A673 (cell line): ENCODE results near the gene ABCG5. TPM values are rescaled to one million over a fixed set of nuclear protein-coding genes. Genes with fewer than 3 reads are reported as not detected.

ENCODE experiments used
- BruUV-seq: library from RNA; stranded (reverse); fragments of 400-500 nt; replicated peaks from 2 replicates; lab custom pipeline; 2021; lab: Mats Ljungman, UMichigan
- CTCF ChIA-PET: fragments of 300-600 bp; sonication (Branson Sonifier 250); formaldehyde crosslinking; loops from one replicate; lab custom pipeline; 2022; ENCODE audit warnings: antibody characterized with exemption; lab: Charles Lee
- POLR2A ChIA-PET: fragments of 300-600 bp; sonication (Branson Sonifier 250); formaldehyde crosslinking; loops from one replicate; lab custom pipeline; 2022; ENCODE audit warnings: antibody characterized with exemption; ENCODE audit not compliant: low non-redundant PET; lab: Charles Lee
- DNase-seq: peaks from one replicate; pipeline ENCODE4 v3.0.0-alpha.2; 2015; ENCODE audit warnings: low spot score
- H3K27ac ChIP-seq: fragments of 200-600 bp; sonication (generic); 2 replicates; pipeline ENCODE4 v1.5.1; 2016; ENCODE audit warnings: mixed run types, low read depth, mild to moderate bottlenecking, mixed read lengths, antibody characterized with exemption, low read length; ENCODE audit not compliant: poor library complexity, severe bottlenecking
- H3K27me3 ChIP-seq: fragments of 200-600 bp; sonication (generic); replicated peaks from 2 replicates; pipeline ENCODE4 v1.6.1; 2017; ENCODE audit warnings: mixed run types, low read depth, mild to moderate bottlenecking, mixed read lengths, antibody characterized with exemption, low read length; ENCODE audit not compliant: insufficient read depth, poor library complexity
- H3K36me3 ChIP-seq: fragments of 200-600 bp; sonication (generic); 2 replicates; pipeline ENCODE4 v1.6.1; 2016; ENCODE audit warnings: mixed run types, mild to moderate bottlenecking, mixed read lengths, antibody characterized with exemption, low read length; ENCODE audit not compliant: insufficient read depth, poor library complexity, severe bottlenecking
- H3K4me1 ChIP-seq: fragments of 200-600 bp; sonication (generic); 2 replicates; pipeline ENCODE4 v1.6.1; 2017; ENCODE audit warnings: mixed run types, mild to moderate bottlenecking, mixed read lengths, antibody characterized with exemption, low read length; ENCODE audit not compliant: insufficient read depth, poor library complexity, severe bottlenecking
- H3K4me3 ChIP-seq: fragments of 200-600 bp; sonication (generic); 2 replicates; pipeline ENCODE4 v1.5.1; 2016; ENCODE audit warnings: low read depth, mixed run types, mild to moderate bottlenecking, mixed read lengths, low read length; ENCODE audit not compliant: poor library complexity, severe bottlenecking
- H3K9me3 ChIP-seq: fragments of 200-600 bp; sonication (generic); 2 replicates; pipeline ENCODE4 v1.6.1; 2016; ENCODE audit warnings: mixed run types, low read depth, mild to moderate bottlenecking, mixed read lengths, antibody characterized with exemption, low read length; ENCODE audit not compliant: poor library complexity, severe bottlenecking
- CTCF ChIP-seq: fragments of 300-800, 200-600 bp; sonication (generic); conservative IDR thresholded peaks from 2 replicates; pipeline ENCODE4 v1.5.1; 2017; ENCODE audit warnings: low read depth, mild to moderate bottlenecking, antibody characterized with exemption, low read length, moderate library complexity, mixed read lengths
- EZH2 ChIP-seq: fragments of 200-600 bp; sonication (generic); IDR thresholded peaks from 2 replicates; pipeline ENCODE4 v1.6.1; 2017; ENCODE audit warnings: borderline replicate concordance, low read depth, mild to moderate bottlenecking, mixed read lengths, antibody characterized with exemption, low read length; ENCODE audit not compliant: poor library complexity, severe bottlenecking
- intact Hi-C: fragments of 100-400 bp; cut with micrococcal nuclease; formaldehyde crosslinking; loops from one replicate; pipeline ENCODE4 v1.10.0; 2022; ENCODE audit not compliant: unreplicated experiment
- total RNA-seq: library from RNA; stranded (reverse); gene quantifications from 2 replicates; pipeline ENCODE4 v1.2.3, GENCODE V29; 2021

Gene ABCG5
- total RNA-seq, 1 experiment from 2014 or later = not detected

- H3K36me3 ChIP-seq = no peaks in the 10 kb centered on the region
- no peaks in the 10 kb centered on the region for H3K4me1 ChIP-seq
- H3K27ac ChIP-seq = no peak overlapping the region
- CTCF ChIA-PET = no interaction called here
- intact Hi-C loops = no loop called here
- POLR2A ChIA-PET = no interaction called here
- TF ChIP-seq CTCF (no peak), EZH2 (no peak)
- no peak overlapping the region for H3K4me3 ChIP-seq
- no TSS peak for BruUV-seq
- H3K27me3 ChIP-seq = no peaks in the 10 kb centered on the region
- no peaks in the 10 kb centered on the region for H3K9me3 ChIP-seq
- DNase-seq = no peak
These were observed 47.4 kb downstream of the ABCG5 start for GRCh38 chr2:43791035-43791765.

GRCh38 chr2:43790147-43790546 lies 48.5 kb downstream of the ABCG5 start:
- no TSS peak for BruUV-seq
- no peak for DNase-seq
- ChIA-PET CTCF (no interaction called here), POLR2A (no interaction called here)
- no peak for TF ChIP-seq CTCF
- H3K4me1 ChIP-seq = no peaks in the 10 kb centered on the region
- no peak overlapping the region for H3K27ac ChIP-seq
- no peaks in the 10 kb centered on the region for H3K9me3 ChIP-seq
- no peaks in the 10 kb centered on the region for H3K36me3 ChIP-seq
- no peaks in the 10 kb centered on the region for H3K27me3 ChIP-seq
- no peak overlapping the region for H3K4me3 ChIP-seq
- intact Hi-C loops = no loop called here

- H3K9me3 ChIP-seq = no peaks in the 10 kb centered on the region
- H3K4me3 ChIP-seq = no peak overlapping the region
- H3K27ac ChIP-seq = no peak overlapping the region
- no peaks in the 10 kb centered on the region for H3K4me1 ChIP-seq
- no peaks in the 10 kb centered on the region for H3K27me3 ChIP-seq
- ChIA-PET CTCF (no interaction called here), POLR2A (no interaction called here)
- H3K36me3 ChIP-seq = no peaks in the 10 kb centered on the region
- intact Hi-C loops = no loop called here
- no peak for DNase-seq
- TF ChIP-seq EZH2 = no peak
- TF ChIP-seq CTCF = no peak
- no TSS peak for BruUV-seq
These were observed 50.0 kb downstream of the ABCG5 start for GRCh38 chr2:43788646-43789045.
